NCI-H1048 (cell line): ENCODE measurements around the gene GIMD1.
"Not testable (repeated sequence)": the region's sequence is repeated elsewhere in the genome, so short reads cannot be mapped to it uniquely, and the experiment has no call there.

Source experiments
- DNase-seq: peaks from one replicate; lab custom pipeline; 2025; lab: John Stamatoyannopoulos, UW

GIMD1 gene

GRCh38 chr4:106368678-106369077 lies at the start of gene GIMD1:
Gene GIMD1 (minus strand): TSS chr4:106368778. CDS start chr4:106367435, 1,343 bp downstream.
- DNase-seq: no peak

DNA sequence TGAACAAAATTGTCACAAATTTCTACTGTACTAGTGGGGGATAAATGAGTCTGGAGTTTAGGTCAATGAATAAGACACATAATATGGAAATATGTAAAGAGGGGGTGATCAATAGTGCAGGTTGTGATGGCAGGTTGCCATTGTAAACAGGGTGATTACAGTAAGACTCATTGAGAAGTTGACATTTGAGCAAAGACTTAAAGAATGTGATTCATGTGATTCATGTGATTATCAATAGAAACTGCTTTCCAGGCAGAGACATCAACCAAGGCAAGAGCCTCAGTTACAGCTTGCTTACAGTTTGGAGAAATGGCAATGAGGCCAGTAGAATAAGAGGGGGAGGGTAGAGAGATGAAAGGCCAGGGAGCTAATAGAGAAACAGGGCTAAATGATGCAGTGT lies 45.8 kb upstream of the GIMD1 start:
- DNase-seq: no peak

- DNase-seq: no peak
Measured at GRCh38 chr4:106409901-106410889, 41.6 kb upstream of the GIMD1 start.

GRCh38 chr4:106408004-106408403 lies 39.4 kb upstream of the GIMD1 start:
- DNase-seq: not testable (repeated sequence)

- no peak for DNase-seq
Measured at GRCh38 chr4:106401157-106401556, 32.6 kb upstream of the GIMD1 start.

DNA sequence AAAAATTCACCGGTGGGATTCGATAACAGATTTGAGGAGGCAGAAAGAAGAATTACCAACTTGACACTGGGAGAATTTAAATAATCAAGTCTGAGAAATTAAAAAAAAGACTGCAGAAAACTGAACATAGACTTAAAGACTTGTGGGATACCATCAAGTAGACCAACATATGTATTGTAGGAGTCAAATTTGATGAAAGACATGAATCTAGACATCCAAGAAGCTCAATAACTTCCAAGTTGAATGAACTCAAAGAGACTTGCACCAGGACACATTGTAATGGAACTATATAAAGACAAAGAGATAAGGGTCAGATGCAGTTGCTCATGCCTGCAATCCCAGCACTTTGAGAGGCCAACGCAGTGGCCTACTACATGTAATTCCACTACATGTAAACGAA lies 30.3 kb upstream of the GIMD1 start:
- DNase-seq: not testable (repeated sequence)

- no peak for DNase-seq
Measured at GRCh38 chr4:106395582-106395981, 27.0 kb upstream of the GIMD1 start.

DNA sequence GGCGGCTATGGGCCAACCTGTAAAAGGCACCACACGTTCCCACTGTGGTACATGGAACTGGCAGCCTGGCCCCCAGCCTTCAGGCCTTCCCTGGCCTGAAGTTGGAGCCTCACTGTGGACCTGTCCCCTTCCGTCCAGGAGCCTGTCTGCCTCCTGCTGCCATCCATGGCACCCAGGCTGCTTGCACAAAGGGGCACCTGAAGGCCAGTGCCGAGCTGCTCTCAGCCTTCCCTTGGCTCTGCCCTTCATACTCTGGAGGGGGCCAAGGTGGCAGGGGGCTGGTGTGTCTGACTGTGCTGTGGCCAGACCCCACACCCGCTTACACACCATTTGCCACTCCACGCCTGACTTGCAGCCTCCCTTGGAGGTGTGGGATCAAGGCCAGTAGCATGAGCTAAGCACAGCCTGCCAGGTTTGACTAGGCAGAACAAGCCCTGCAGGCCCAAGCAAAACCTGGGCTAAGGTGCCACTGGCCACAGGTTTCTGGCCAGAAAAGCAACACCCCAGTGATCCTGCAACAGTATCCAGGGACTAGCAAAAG lies 17.3 kb upstream of the GIMD1 start:
- DNase-seq: no peak

- DNase-seq: no peak
Measured at GRCh38 chr4:106384878-106385277, 16.3 kb upstream of the GIMD1 start.

- DNase-seq: no peak
Measured at GRCh38 chr4:106380179-106380578, 11.6 kb upstream of the GIMD1 start.

- DNase-seq: no peak
Measured at GRCh38 chr4:106373026-106373425, 4.4 kb upstream of the GIMD1 start.

- no peak for DNase-seq
Measured at GRCh38 chr4:106371161-106371560, 2.6 kb upstream of the GIMD1 start.

DNA sequence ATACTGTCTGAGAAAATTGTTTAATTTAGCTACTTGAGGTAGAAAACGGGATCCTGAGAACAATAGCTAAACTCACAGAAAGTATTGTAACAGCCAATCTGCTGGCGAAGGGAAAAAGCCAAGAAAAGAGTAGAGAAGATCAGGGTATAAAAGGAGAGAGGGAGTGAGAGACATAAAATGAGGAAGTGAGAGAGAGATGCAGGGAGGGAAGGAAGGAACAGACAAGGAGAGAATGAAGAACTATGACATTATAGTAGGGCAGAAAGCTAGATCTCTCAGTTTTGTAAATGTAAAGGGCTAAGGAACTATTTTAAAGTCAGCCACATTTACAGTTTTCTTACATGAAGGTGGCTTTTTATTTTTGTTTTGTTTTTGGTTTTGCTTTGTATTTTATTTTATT lies 1.6 kb upstream of the GIMD1 start:
- no peak for DNase-seq

- no peak for DNase-seq
Measured at GRCh38 chr4:106369456-106370060, 980 bp upstream of the GIMD1 start.

GRCh38 chr4:106367072-106367471 lies 1.5 kb downstream of the GIMD1 start:
- no peak for DNase-seq

- no peak for DNase-seq
Measured at GRCh38 chr4:106366026-106366425, 2.6 kb downstream of the GIMD1 start.

DNA sequence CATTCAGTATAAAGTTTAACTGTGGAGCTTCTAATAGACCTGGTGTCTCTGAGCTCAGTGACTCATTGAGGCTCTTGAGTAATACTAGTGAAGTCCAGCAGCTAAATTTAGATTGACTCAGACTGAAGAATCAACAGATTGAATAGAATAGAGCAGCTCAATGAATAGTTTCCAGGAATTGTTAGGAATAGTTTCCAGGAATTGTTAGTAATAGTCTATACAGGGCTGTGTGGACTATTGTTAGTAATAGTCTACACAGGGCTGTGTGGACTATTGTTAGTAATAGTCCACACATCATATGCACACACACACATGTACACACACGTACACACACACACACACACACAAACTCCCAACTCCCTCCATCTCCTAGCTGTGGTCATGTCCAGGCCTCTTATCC lies 3.0 kb downstream of the GIMD1 start:
- DNase-seq: no peak

- DNase-seq: no peak
Measured at GRCh38 chr4:106364282-106364681, 4.3 kb downstream of the GIMD1 start.

- DNase-seq: no peak
Measured at GRCh38 chr4:106362086-106362825, 6.3 kb downstream of the GIMD1 start.

- no peak for DNase-seq
Measured at GRCh38 chr4:106358899-106359298, 9.7 kb downstream of the GIMD1 start.

GRCh38 chr4:106355193-106355592 lies 13.4 kb downstream of the GIMD1 start:
- no peak for DNase-seq

GRCh38 chr4:106353786-106354185 lies 14.8 kb downstream of the GIMD1 start:
- no peak for DNase-seq
